GM21360 (cell line): ENCODE data around the gene MDGA2.
"Not testable (repeated sequence)": the region's sequence is repeated elsewhere in the genome, so short reads cannot be mapped to it uniquely, and the experiment has no call there.

Source experiments
- ATAC-seq: cut with Tn5 transposase; IDR thresholded peaks from one replicate; pipeline ENCODE4 v1.9.1; 2021; ENCODE audit warnings: mild to moderate bottlenecking, moderate library complexity; ENCODE audit not compliant: unreplicated experiment

The MDGA2 gene

DNA sequence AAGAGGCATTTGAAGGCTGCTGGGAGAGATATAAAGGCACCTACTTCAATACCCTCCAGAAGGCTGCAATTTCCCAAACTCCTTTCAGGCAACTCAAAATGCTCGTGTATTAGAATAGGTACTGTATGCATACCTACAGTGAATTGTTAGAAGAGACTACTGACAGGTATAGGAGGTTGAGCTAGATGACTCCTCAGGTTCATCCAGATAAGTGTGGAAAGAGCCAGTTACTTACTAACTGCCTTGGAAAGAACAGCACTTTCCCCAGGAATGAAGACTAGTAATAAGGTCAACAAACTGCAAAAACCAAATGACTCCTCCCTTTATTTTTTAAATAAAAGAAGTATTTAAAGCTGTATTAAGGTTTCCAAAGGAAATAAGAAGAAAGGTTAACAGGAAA, 429.0 kb downstream of the MDGA2 start:
- no peak for ATAC-seq

DNA sequence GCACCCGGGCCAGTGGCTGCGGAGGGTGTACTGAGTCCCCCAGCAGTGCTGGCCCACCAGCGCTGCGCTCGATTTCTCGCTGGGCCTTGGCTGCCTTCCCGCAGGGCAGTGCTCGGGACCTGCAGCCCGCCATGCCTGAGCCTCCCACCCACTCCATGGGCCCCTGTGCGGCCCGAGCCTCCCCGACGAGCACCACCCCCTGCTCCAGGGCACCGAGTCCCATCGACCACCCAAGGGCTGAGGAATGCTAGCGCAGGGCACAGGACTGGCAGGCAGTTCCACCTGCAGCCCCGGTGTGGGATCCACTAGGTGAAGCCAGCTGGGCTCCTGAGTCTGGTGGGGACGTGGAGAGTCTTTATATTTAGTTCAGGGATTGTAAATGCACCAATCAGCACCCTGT, 432.8 kb downstream of the MDGA2 start:
- not testable (repeated sequence) for ATAC-seq

DNA sequence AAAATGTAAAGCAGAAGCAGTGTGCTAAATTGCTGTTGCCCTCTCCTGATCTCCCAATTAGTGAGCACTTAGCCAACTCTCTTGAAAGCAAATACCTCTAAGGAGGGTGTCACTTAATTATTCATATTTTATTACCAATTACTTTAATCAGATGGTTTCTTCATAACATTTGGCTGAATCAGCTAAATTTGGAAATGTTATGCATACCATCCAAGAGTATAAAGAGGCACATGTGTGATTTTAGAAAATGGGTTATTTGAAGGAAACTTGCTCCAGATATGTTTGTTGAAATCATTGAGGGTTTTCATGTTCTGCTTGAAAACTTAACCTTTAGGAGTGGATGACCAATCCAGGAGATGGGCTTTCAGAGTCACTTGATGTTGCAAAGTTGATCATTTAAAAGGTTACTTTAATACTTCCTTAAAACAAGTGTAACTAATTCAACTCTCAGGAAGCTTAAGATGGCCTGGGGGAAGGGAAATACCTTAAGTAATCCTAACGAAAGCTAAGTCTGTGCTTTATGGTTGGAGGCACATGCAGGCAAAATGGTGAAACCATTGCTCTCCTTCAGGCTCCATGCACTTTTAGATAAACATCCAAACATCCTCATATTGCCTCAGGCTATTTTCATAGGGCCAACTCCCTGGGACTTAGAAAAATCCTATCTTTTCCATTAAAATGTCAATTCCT, 434.5 kb downstream of the MDGA2 start:
- ATAC-seq = no peak

DNA sequence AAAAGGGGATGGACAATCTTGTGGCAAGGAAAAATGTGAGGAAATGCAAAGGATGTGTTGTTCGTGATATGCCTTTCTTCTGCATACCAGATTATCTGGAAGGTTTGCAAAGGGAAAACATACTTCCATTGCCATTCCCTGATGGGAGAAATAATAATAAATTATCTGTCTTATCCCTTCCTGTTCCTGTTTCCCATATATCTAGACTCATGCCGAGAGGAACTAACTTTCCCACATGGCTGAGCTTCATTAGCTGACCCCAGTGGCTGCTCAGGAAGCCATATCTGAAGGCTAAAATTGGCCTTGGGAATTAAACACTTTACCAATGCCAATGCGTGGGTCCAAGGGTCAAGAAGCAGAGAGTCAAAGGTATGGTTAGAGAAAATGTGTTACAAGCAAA, 439.8 kb downstream of the MDGA2 start:
- ATAC-seq = no peak

DNA sequence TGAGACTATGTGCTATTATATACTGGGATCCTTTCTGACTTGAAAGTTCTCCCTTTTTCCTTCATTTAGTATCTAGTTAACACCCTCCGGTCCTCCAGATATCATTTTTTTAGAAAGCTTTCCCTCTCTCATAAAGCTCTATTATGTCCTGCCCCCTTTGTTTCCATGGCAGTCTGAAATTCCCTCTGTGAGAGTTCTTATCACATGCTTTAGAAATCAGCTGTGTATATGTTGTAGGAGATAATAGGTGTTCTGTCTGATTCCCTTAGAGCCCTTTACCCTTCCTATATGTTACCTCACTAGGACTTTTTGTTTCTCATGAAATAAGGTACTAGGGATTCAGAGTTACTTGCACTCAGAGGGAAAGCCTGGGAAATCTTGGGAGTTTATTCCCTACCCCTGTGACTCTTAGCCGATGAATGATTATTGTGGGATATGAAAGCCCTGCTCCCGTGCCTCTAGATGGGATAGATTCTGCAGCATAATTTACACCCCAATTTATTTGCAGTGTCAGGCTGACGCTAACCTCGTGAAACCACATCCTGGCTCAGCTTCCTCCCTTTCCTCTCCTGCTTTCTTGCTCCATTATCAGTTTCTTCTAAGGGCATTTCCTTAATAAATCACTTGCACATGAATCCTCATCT, 448.4 kb downstream of the MDGA2 start:
- ATAC-seq = no peak

DNA sequence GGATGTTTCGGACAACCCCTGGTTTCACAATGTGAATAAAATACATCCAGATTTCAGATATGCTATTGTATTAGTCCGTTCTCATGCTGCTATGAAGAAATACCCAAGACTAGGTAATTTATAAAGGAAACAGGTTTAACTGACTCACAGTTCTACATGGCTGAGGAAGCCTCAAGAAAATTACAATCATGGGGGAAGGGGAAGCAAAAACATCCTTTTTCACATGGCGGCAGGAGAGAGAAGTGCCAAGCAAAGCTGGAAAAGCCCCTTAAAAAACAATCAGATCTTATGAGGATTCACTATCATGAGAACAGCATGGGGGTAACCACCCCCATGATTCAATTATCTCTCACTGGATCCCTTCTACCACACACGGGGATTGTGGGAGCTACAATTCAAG, 451.7 kb downstream of the MDGA2 start:
- no peak for ATAC-seq

DNA sequence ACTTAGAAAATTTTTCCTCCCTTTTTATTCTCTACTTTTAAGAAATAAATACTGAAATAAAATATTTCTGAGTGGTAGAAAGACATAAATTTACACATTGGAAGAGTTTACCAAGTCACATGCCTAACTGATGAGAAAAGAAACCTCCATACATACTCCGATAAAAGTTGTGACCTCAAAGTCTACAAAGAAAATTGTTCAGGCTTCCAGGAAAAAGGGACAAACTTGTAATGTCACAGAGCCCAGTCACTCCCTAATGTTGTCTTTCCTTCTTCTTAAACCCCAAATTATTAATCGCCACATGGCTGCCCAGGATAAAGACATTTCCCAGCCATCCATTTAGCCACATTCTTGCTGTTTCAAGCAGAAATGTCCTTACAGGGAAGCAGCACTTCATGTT, 455.3 kb downstream of the MDGA2 start:
- ATAC-seq = no peak

DNA sequence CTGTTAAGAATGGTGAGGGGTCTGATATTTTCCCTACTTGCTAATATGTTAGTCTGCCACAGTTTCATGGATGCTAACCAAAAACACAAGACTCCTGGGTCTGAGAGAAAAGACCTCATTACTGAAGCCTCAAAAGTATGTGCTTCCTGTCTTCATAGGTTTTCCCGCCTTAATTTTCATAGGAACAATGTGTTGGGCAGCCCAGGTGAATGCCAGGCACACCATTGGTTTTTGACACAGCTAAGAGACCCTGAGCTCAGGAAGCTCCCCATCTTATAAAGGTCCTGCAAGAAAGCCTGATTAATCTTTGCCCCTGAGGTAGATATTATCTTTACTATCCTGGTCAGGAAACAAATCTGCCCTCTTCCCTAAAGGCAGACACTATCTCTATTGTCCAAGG, 464.1 kb downstream of the MDGA2 start:
- no peak for ATAC-seq

DNA sequence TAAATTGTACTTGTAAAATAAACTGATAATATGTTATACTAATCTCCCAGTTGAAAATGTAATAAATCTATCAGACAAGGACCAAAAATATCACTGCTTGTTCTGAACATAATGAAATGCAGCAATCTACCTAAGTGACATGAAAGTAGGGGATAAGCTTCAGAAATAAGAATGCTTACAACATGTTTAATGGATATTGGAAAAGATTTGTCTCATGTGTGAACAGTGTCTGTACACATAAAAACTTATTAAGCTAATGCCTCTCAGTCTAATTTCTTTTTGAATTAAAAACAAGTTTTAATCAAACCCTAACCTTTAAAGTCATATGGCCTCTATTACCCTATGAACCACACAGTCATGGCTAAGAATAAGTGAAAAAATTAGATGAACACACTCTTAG, 465.3 kb downstream of the MDGA2 start:
- no peak for ATAC-seq

DNA sequence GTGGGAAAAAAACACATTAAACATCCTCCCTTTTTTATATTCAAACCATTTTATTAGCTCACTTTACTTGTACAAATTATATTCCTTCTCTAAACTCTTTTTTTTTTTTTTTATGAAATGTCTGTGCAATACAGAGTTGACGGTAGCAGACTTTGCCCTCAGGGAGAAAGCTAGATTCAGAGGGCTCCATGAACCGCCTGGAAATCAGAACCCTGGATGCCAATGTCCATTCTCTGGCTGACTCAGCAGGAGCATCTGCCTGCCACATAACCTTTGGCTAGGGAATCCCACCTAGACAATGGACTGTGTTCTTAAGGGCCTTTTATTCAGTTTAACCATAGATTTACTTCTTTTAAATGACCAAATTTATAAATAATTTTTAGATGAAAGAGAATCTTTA, 467.0 kb downstream of the MDGA2 start:
- ATAC-seq = no peak

DNA sequence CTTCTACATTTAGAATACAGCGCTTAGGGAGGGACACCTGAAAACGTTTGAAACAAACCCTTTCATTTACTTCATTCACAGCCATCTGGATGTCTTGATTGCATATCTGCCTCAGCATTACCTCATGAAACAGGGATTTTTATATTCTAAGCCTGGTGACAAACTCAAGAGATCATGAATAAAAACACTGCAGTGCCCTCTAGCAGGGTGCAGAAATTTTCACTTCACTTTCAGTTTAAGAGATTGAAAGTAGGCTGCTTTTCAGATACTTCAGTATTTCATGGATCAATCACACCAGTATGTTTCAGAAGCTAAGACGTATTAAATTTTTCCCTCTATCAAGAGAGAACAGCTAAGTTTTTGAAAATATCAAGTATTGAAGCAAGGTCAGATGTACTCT, 467.8 kb downstream of the MDGA2 start:
- no peak for ATAC-seq

DNA sequence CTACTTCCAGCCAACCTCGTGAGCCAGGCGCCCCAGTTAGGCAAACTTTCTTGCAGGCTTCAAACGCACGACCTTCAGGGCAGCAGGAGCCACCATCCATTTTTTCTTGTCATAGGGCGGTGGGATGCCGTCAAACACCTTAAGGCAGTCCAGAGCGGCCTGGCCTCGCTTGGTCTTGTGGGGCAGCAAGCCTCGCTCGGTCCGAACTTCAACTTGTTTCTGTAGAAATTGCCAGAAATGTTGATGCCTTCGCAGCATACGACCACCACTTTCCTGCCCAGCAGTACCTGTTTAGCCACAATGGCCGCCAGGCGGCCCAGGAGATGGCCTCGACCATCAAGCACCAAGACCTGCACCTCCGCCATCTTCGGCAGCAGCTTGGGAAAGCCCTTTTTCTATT, 474.7 kb downstream of the MDGA2 start:
- ATAC-seq = no peak

DNA sequence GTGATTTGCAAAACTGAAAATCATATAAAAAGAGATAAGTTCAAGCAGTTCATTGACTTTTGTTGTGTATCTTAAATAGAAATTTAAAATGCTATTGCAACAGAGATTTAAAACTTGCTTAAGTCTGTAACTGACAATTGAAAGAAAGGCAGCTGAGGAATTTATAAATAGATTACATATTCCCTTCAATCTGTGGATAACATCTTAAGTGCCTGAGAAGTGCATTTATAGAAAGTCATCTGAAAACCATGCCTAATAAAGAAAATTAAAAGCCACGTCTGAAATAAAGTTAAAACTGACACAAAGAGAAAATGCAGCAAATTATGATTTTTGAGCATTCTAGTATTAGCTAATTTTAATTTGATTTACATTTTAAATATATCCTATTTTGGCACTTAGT, 479.8 kb downstream of the MDGA2 start:
- no peak for ATAC-seq

DNA sequence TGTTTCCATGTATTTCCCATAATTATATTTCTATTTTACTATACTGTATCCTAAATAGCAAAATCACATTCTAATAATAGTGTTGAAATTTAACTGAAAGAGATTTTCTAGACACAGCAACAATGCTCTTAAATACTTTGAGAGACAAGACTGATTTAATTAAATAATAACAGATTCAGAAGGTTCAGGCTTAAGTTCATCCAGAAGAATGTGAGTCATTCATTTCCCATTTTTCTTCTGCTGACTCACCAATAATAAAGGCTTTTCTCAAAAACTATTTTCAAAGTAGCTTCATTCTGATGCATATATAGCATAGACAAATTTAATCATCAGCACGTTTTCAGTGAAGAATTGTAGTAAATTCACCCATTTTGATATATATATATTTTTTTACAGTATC, 481.4 kb downstream of the MDGA2 start:
- no peak for ATAC-seq

DNA sequence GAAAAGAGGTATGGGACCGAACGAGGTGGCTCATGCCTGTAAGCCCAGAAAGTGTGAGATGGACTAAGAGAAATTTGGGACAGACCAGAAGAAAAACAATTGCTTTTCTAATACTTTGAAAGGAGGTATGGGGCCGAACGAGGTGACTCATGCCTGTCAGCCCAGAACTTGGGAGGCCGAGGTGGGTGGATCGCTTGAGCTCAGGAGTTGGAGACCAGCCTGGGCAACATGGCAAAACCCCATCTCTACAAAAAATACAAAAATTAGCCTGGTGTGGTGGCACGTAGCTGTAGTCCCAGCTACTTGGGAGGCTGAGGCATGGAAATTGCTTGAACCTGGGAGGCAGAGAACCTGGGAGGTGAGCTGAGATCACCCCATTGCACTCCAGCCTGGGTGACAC, 483.2 kb downstream of the MDGA2 start:
- ATAC-seq = not testable (repeated sequence)

DNA sequence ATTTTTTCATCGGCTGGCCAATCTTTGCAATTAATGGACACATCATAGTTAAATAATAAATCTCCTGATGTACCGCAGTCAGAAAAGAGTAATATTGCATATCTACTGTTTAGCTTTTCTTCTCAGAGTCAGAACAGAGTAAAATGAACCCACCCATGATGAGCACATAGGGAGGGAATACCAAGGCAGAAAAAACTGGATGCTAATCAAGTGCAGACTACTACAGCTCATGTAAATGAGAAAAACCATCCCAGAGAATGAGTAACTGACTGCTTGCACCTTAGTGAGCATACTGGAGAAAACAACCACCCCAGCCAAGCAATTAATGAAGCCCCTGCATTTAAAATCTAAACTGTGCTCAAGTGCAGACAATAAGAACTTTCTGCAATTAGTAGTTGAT, 483.7 kb downstream of the MDGA2 start:
- ATAC-seq = no peak

DNA sequence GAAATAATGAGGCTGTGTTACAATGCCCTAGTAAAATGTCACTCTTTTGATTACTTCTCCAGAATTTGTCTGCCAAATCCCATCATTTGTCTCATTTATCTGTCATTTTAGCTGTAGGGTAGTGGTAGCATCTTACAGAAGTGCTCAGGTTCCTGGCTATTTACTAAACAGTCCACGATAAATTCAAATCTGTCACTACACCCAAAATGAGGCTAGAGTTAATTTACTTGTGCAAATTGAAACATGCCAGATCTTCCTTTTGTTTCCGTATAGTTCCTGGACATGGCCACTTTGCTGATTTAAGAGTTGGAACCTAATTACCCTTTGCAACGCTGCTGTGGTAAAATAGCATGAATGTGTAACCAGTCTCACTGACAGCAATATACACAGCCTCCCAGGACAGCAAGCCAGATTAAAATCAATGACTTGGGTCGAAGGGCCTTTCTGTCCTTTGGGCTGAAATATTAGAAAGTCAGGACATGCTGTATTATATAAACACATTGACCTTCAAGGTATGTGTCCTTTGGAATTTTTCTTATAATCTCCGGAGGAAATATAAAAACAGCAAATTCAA, 485.4 kb downstream of the MDGA2 start:
- no peak for ATAC-seq

DNA sequence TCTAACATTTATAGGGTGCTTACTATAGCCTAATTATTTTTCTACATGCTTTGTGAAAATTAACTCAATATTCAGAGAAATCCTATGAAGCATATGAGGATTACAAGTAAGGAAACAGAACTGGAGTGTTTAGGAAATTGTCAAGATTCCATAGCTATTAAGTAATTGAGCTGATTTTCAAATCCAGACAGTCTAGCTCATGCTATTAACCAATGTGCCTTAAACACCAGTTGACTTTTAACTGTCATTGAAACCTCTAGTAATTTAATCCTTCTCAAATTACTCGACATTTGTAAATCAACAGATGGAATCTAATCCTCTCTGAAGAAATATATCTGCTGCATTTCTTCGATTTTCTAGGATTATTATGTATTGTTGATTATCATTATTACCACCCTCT, 488.9 kb downstream of the MDGA2 start:
- no peak for ATAC-seq

DNA sequence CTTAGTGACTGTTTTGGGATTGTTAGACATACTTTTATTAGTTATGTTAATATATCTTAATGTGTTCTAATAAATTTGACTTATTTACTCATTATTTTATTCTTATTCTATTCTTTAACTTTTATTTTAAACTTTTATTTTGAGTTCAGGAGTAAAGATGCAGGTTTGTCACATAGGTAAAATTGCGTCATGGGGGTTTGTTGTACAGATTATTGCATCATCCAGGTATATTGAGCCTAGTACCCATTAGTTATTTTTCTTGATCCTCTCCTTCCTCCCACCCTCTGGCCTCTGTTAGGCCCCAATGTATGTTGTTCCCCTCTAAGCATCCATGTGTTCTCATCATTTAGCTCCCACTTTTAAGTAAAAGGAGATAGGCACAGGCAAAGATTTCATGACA, 495.5 kb downstream of the MDGA2 start:
- no peak for ATAC-seq

DNA sequence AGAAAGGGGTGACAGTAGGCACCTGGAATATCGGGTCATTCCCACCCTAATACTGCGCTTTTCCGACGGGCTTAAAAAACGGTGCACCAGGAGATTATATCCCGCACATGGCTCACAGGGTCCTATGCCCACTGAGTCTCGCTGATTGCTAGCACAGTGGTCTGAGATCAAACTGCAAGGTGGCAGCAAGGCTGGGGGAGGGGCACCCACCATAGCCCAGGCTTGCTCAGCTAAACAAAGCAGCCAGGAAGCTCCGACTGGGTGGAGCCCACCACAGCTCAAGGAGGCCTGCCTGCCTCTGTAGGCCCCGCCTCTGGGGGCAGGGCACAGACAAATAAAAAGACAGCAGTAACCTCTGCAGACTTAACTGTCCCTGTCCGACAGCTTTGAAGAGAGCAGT, 503.5 kb downstream of the MDGA2 start:
- ATAC-seq = not testable (repeated sequence)

DNA sequence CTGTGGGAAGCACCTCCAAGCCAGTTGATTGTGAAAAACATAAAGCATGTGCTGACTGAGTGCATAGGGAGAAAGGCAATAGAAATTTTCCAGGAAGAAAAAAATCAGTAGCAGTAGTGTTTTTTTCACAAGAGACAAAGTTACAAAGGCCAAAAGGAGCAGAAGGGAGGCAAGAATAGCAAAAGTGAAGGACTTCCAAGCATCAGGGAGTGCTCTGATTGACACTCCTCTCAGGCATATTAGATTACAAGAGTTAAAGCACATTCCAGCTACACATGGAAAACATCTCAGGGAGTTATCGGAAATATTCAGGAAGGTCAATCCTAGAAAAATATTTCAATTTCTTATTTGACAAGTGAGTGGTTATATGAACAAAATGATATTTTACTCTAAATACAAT, 508.0 kb downstream of the MDGA2 start:
- ATAC-seq = no peak

DNA sequence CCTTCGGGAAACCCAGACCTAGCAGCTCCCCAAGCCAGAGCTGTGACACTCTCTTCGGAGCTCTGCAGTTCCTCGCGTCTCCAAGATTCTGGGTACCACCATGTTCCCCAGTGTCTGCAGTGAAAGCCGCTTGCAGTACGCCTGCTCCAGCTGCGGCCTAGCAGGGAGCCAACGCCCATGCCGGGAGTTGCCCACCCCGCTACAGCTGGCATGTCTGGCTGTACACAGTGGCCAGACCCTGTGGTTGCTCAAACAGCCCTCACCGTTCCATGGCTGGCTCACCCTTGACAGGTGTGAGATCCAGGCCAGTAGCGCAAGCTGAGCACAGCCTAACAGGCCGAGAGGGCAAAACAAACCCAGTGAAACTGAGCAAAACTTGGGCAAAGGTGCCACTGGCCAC, 520.0 kb downstream of the MDGA2 start:
- no peak for ATAC-seq
